CD8-positive, alpha-beta memory T cell (primary cell): Measurements from ENCODE around the gene C2orf42. TPM values are rescaled to one million over a fixed set of nuclear protein-coding genes. Genes with fewer than 3 reads are reported as not detected.
"Not testable (repeated sequence)": the region's sequence is repeated elsewhere in the genome, so short reads cannot be mapped to it uniquely, and the experiment has no call there.

ENCODE experiments used
- CTCF ChIA-PET: fragments of 350-600 bp; sonication (Branson Sonifier 250); formaldehyde crosslinking; loops from one replicate; lab custom pipeline; 2021; ENCODE audit warnings: antibody characterized with exemption; lab: Charles Lee
- POLR2A ChIA-PET: fragments of 350-600 bp; sonication (Branson Sonifier 250); formaldehyde crosslinking; loops from one replicate; lab custom pipeline; 2021; ENCODE audit warnings: antibody characterized with exemption; lab: Charles Lee
- DNase-seq, 5 donors: peaks; one replicate each; pipeline versions ENCODE4 v3.0.0 to v3.0.0-alpha.2; 2020 to 2022; ENCODE audit warnings: mixed read lengths in 1 of 5
- H3K27ac ChIP-seq: one replicate; pipeline ENCODE4 v1.7.0; 2013; ENCODE audit warnings: low read depth, mild to moderate bottlenecking, low read length, moderate library complexity
- H3K27me3 ChIP-seq: 2 replicates; pipeline ENCODE4 v1.7.0; 2013; ENCODE audit warnings: low read length, mild to moderate bottlenecking; ENCODE audit not compliant: insufficient read depth, poor library complexity, severe bottlenecking
- H3K36me3 ChIP-seq: 2 replicates; pipeline ENCODE4 v1.7.0; 2013; ENCODE audit warnings: mild to moderate bottlenecking, low read length, moderate library complexity; ENCODE audit not compliant: insufficient read depth
- H3K4me1 ChIP-seq: 2 replicates; pipeline ENCODE4 v1.7.0; 2013; ENCODE audit warnings: mild to moderate bottlenecking, low read length, moderate library complexity; ENCODE audit not compliant: insufficient read depth
- H3K4me3 ChIP-seq: 2 replicates; pipeline ENCODE4 v1.7.0; 2013; ENCODE audit warnings: mild to moderate bottlenecking, low read length
- H3K9me3 ChIP-seq: 2 replicates; pipeline ENCODE4 v1.7.0; 2013; ENCODE audit warnings: mild to moderate bottlenecking, low read length
- H3K27ac Mint-ChIP-seq, 8 donors: one replicate each; pipeline ENCODE4 v1.8.0; 2020 to 2021; ENCODE audit warnings: mixed read lengths in 8 of 8, mild to moderate bottlenecking in 6 of 8, inconsistent platforms in 3 of 8, moderate library complexity in 3 of 8
- H3K27me3 Mint-ChIP-seq, 2 donors: one replicate each; pipeline ENCODE4 v1.8.0; 2020 to 2021; ENCODE audit warnings: mixed read lengths in 2 of 2, mild to moderate bottlenecking in 1 of 2, moderate library complexity in 1 of 2
- H3K36me3 Mint-ChIP-seq, 3 donors: one replicate each; pipeline ENCODE4 v1.8.0; 2020 to 2021; ENCODE audit warnings: mixed read lengths in 3 of 3, inconsistent platforms in 1 of 3, mild to moderate bottlenecking in 1 of 3
- H3K4me1 Mint-ChIP-seq, 3 donors: one replicate each; pipeline ENCODE4 v1.8.0; 2020 to 2021; ENCODE audit warnings: mixed read lengths in 3 of 3, inconsistent platforms in 1 of 3, mild to moderate bottlenecking in 1 of 3
- H3K4me3 Mint-ChIP-seq, 7 donors: one replicate each; pipeline ENCODE4 v1.8.0; 2020 to 2021; ENCODE audit warnings: mixed read lengths in 7 of 7, mild to moderate bottlenecking in 6 of 7, moderate library complexity in 4 of 7, inconsistent platforms in 2 of 7
- H3K9me3 Mint-ChIP-seq, 5 donors: one replicate each; pipeline ENCODE4 v1.8.0; 2020 to 2022; ENCODE audit warnings: mixed read lengths in 5 of 5, mild to moderate bottlenecking in 3 of 5, moderate library complexity in 2 of 5, inconsistent platforms in 1 of 5
- polyA plus RNA-seq: library from polyadenylated mRNA; unstranded; fragments of 300-500 nt; fragmentation: Illumina TruSeq; gene quantifications from one replicate; pipeline ENCODE4 v1.2.3, GENCODE V29; 2021
- total RNA-seq, 2 experiments: library from RNA; stranded (reverse); gene quantifications; one replicate each; pipeline ENCODE4 v1.2.3, GENCODE V29; 2021

The C2orf42 gene
- total and polyA plus RNA-seq, 3 experiments from 2014 or later = 29.1 to 34.6 (median 31.4) TPM

- H3K36me3 ChIP-seq, H3K36me3 Mint-ChIP-seq, H3K9me3 Mint-ChIP-seq, H3K4me3 ChIP-seq, H3K27me3 ChIP-seq, H3K27ac ChIP-seq, DNase-seq, H3K4me3 Mint-ChIP-seq, H3K27me3 Mint-ChIP-seq, H3K9me3 ChIP-seq: not testable (repeated sequence)
- CTCF ChIA-PET = interaction anchor here (2.9 to 9.2 kb wide), 4 partner anchors 16 to 36 kb away, joined by 14 to 105 read pairs (median 18); partner anchors contain the start of gene PCBP1
- H3K4me1 Mint-ChIP-seq = peaks cover 53 to 68% (median 68%) of the 10 kb centered on the region in 3 donors
- H3K27ac Mint-ChIP-seq = peak overlapping the region in 4 of 8 donors; percentile 57 to 96 (median 62)
- H3K4me1 ChIP-seq = peaks cover 58% of the 10 kb centered on the region
- POLR2A ChIA-PET = interaction anchor here (0.6 to 4.2 kb wide), 4 partner anchors 10 to 35 kb away, joined by 3 to 54 read pairs (median 4); partner anchors contain the start of gene PCBP1
These were observed 84.7 kb downstream of the C2orf42 start for GRCh38 chr2:70106138-70106537.

GRCh38 chr2:70104231-70105111 lies 86.3 kb downstream of the C2orf42 start:
- Mint-ChIP-seq H3K27ac (peak overlapping the region; percentile 94 to 97 (median 96)), H3K4me1 (peaks cover 41 to 58% (median 55%) of the 10 kb centered on the region in 3 donors), H3K4me3 (peak overlapping the region; percentile 79 to 89 (median 80)), H3K36me3 (no peaks in the 10 kb centered on the region), H3K27me3 (no peaks in the 10 kb centered on the region), H3K9me3 (no peaks in the 10 kb centered on the region)
- Histone ChIP-seq H3K36me3 (no peaks in the 10 kb centered on the region), H3K27ac (peak overlapping the region; percentile 52), H3K9me3 (no peaks in the 10 kb centered on the region), H3K27me3 (no peaks in the 10 kb centered on the region), H3K4me1 (peaks cover 42% of the 10 kb centered on the region), H3K4me3 (peak overlapping the region; percentile 42)
- ChIA-PET CTCF (interaction anchor here (1.2 to 9.2 kb wide), 7 partner anchors 14 to 38 kb away, joined by 5 to 105 read pairs (median 14); partner anchors contain the start of gene PCBP1), POLR2A (interaction anchor here (0.6 to 4.2 kb wide), 14 partner anchors 9 to 190 kb away, joined by 3 to 54 read pairs (median 5); partner anchors contain the start of genes C2orf42, MXD1 and PCBP1)
- DNase-seq = peak in 1 of 5 donors; percentile 50

GRCh38 chr2:70103531-70104061 lies 87.2 kb downstream of the C2orf42 start:
- H3K36me3 Mint-ChIP-seq = no peaks in the 10 kb centered on the region
- H3K4me3 Mint-ChIP-seq = peak overlapping the region; percentile 73 to 89 (median 80)
- POLR2A ChIA-PET = interaction anchor here (0.5 to 4.2 kb wide), 15 partner anchors 8 to 477 kb away, joined by 3 to 54 read pairs (median 5); partner anchors contain the start of genes C2orf42, MXD1 and PCBP1
- H3K9me3 ChIP-seq = no peaks in the 10 kb centered on the region
- peak overlapping the region; percentile 42 for H3K4me3 ChIP-seq
- H3K36me3 ChIP-seq = no peaks in the 10 kb centered on the region
- peak overlapping the region; percentile 94 to 97 (median 96) for H3K27ac Mint-ChIP-seq
- no peaks in the 10 kb centered on the region for H3K9me3 Mint-ChIP-seq
- peaks cover 38 to 51% (median 50%) of the 10 kb centered on the region in 3 donors for H3K4me1 Mint-ChIP-seq
- peak in 4 of 5 donors; percentile 26 to 56 (median 43) for DNase-seq
- no peaks in the 10 kb centered on the region for H3K27me3 Mint-ChIP-seq
- H3K4me1 ChIP-seq = peaks cover 35% of the 10 kb centered on the region
- CTCF ChIA-PET = interaction anchor here (1.4 to 9.2 kb wide), 6 partner anchors 13 to 39 kb away, joined by 5 to 105 read pairs (median 16); partner anchors contain the start of gene PCBP1
- H3K27me3 ChIP-seq = no peaks in the 10 kb centered on the region
- peak overlapping the region; percentile 52 for H3K27ac ChIP-seq

GRCh38 chr2:70102323-70102905 lies 88.4 kb downstream of the C2orf42 start:
- H3K4me3 Mint-ChIP-seq, POLR2A ChIA-PET: not testable (repeated sequence)

GRCh38 chr2:70101686-70102085 lies 89.1 kb downstream of the C2orf42 start:
- H3K9me3 Mint-ChIP-seq, H3K36me3 Mint-ChIP-seq, H3K27ac Mint-ChIP-seq, H3K36me3 ChIP-seq, H3K27ac ChIP-seq, CTCF ChIA-PET, H3K27me3 ChIP-seq, H3K4me3 Mint-ChIP-seq, H3K27me3 Mint-ChIP-seq, H3K4me3 ChIP-seq, H3K9me3 ChIP-seq, DNase-seq, POLR2A ChIA-PET: not testable (repeated sequence)
- peaks cover 25 to 34% (median 34%) of the 10 kb centered on the region in 3 donors for H3K4me1 Mint-ChIP-seq
- peaks cover 25% of the 10 kb centered on the region for H3K4me1 ChIP-seq

More at GRCh38 chr2:70102323-70102905, 88.4 kb downstream of the C2orf42 start:
- H3K27me3 ChIP-seq, H3K27ac ChIP-seq, H3K36me3 ChIP-seq, H3K9me3 ChIP-seq, DNase-seq, H3K36me3 Mint-ChIP-seq, H3K9me3 Mint-ChIP-seq, CTCF ChIA-PET, H3K27me3 Mint-ChIP-seq, H3K4me3 ChIP-seq: not testable (repeated sequence)
- Mint-ChIP-seq H3K4me1 (peaks cover 28 to 40% (median 40%) of the 10 kb centered on the region in 3 donors), H3K27ac (peak overlapping the region in 4 of 8 donors; percentile 21 to 96 (median 38))
- H3K4me1 ChIP-seq = peaks cover 25% of the 10 kb centered on the region

- H3K9me3 ChIP-seq = no peaks in the 10 kb centered on the region
- no peak for DNase-seq
- no peak overlapping the region for H3K27ac ChIP-seq
- H3K4me1 Mint-ChIP-seq = peaks cover 25 to 34% (median 34%) of the 10 kb centered on the region in 3 donors
- no peak overlapping the region for H3K4me3 ChIP-seq
- no peaks in the 10 kb centered on the region for H3K36me3 ChIP-seq
- H3K27me3 Mint-ChIP-seq = no peaks in the 10 kb centered on the region
- CTCF ChIA-PET = interaction anchor here (1.2 kb wide), 1 partner anchor 21 kb away, joined by 3 read pairs; no protein-coding TSS in a partner anchor
- H3K9me3 Mint-ChIP-seq = no peaks in the 10 kb centered on the region
- POLR2A ChIA-PET = interaction anchor here (0.5 to 1.3 kb wide), 2 partner anchors 12 to 21 kb away, joined by 3 to 4 read pairs; no protein-coding TSS in a partner anchor
- H3K4me3 Mint-ChIP-seq = no peak overlapping the region
- H3K27me3 ChIP-seq = no peaks in the 10 kb centered on the region
- no peak overlapping the region for H3K27ac Mint-ChIP-seq
- no peaks in the 10 kb centered on the region for H3K36me3 Mint-ChIP-seq
- H3K4me1 ChIP-seq = peaks cover 28% of the 10 kb centered on the region
These were observed 89.6 kb downstream of the C2orf42 start for GRCh38 chr2:70101174-70101573.
